Astrocyte (in vitro differentiated cells and primary cell): ENCODE data around the gene SLC39A10.

Experiments
- CTCF ChIP-seq: IDR thresholded peaks from 2 replicates; pipeline ENCODE4 v1.5.1; 2011; ENCODE audit warnings: low read depth, mild to moderate bottlenecking, inconsistent platforms, low read length, moderate library complexity; ENCODE audit not compliant: insufficient read depth
- EZH2 ChIP-seq: IDR thresholded peaks from 2 replicates; pipeline ENCODE4 v1.6.1; 2012; ENCODE audit warnings: mild to moderate bottlenecking, low read length, inconsistent platforms; ENCODE audit not compliant: insufficient read depth

GRCh38 chr2:195696012-195696411, 39.0 kb downstream of the SLC39A10 start:
- TF ChIP-seq CTCF (no peak), EZH2 (no peak)
